Neural cell (in vitro differentiated cells): ENCODE data around the gene ETV6. TPM values are rescaled to one million over a fixed set of nuclear protein-coding genes. Genes with fewer than 3 reads are reported as not detected.
A peak's percentile ranks its signal among the peaks of the same experiment; 100 is the strongest.

Experiments
- H2AFZ ChIP-seq: fragments of 200-600, 300-800 bp; sonication (generic), shearing (Covaris generic); 2 replicates; pipeline ENCODE4 v1.6.0; 2014; ENCODE audit warnings: low read depth, mild to moderate bottlenecking, antibody characterized with exemption, low read length, moderate library complexity
- H3F3A ChIP-seq: fragments of 200-600 bp; shearing (Covaris generic); 2 replicates; pipeline ENCODE4 v1.6.1; 2016; ENCODE audit warnings: mild to moderate bottlenecking, moderate library complexity, mixed read lengths, antibody characterized with exemption, low read length; ENCODE audit not compliant: insufficient read depth, poor library complexity, severe bottlenecking
- H3K27ac ChIP-seq: fragments of 200-600, 300-800 bp; sonication (generic), shearing (Covaris generic); 2 replicates; pipeline ENCODE4 v1.5.1; 2014; ENCODE audit warnings: mild to moderate bottlenecking, low read length, moderate library complexity
- H3K27me3 ChIP-seq: fragments of 300-800, 200-600 bp; sonication (generic), shearing (Covaris generic); 2 replicates; pipeline ENCODE4 v1.6.0; 2014; ENCODE audit warnings: mild to moderate bottlenecking, low read depth, low read length, moderate library complexity; ENCODE audit not compliant: insufficient read depth
- H3K36me3 ChIP-seq: fragments of 300-800, 200-600 bp; sonication (generic), shearing (Covaris generic); 2 replicates; pipeline ENCODE4 v1.5.1; 2014; ENCODE audit warnings: mild to moderate bottlenecking, antibody characterized with exemption, low read length, moderate library complexity; ENCODE audit not compliant: insufficient read depth
- H3K4me2 ChIP-seq: fragments of 300-800, 200-600 bp; sonication (generic), shearing (Covaris generic); 2 replicates; pipeline ENCODE4 v1.6.0; 2014; ENCODE audit warnings: mild to moderate bottlenecking, low read length
- H3K4me3 ChIP-seq: fragments of 300-800, 200-600 bp; sonication (generic), shearing (Covaris generic); 2 replicates; pipeline ENCODE4 v1.5.1; 2014; ENCODE audit warnings: mild to moderate bottlenecking, low read length, moderate library complexity
- H3K79me2 ChIP-seq: fragments of 200-600 bp; shearing (Covaris generic); replicated peaks from 2 replicates; pipeline ENCODE4 v1.6.0; 2014; ENCODE audit warnings: mild to moderate bottlenecking, low read length, moderate library complexity; ENCODE audit not compliant: insufficient read depth
- H3K9ac ChIP-seq: fragments of 300-800, 200-600 bp; sonication (generic), shearing (Covaris generic); 2 replicates; pipeline ENCODE4 v1.6.1; 2016; ENCODE audit warnings: mild to moderate bottlenecking, low read length, mixed read lengths
- H3K9me2 ChIP-seq: fragments of 200-600 bp; shearing (Covaris generic); 2 replicates; pipeline ENCODE4 v1.6.1; 2016; ENCODE audit warnings: mild to moderate bottlenecking, low read length, mixed read lengths; ENCODE audit not compliant: insufficient read depth
- H3K9me3 ChIP-seq: fragments of 200-600, 300-800 bp; sonication (generic), shearing (Covaris generic); 2 replicates; pipeline ENCODE4 v1.6.1; 2016; ENCODE audit warnings: mild to moderate bottlenecking, mixed run types, low read length, moderate library complexity, mixed read lengths
- H4K20me1 ChIP-seq: fragments of 200-600 bp; shearing (Covaris generic); 2 replicates; pipeline ENCODE4 v1.6.1; 2016; ENCODE audit warnings: mild to moderate bottlenecking, mixed run types; ENCODE audit not compliant: insufficient read depth
- CTCF ChIP-seq: fragments of 450-650 bp; IDR thresholded peaks from 2 replicates; pipeline ENCODE4 v1.5.1; 2014; ENCODE audit warnings: antibody characterized with exemption, mild to moderate bottlenecking, moderate library complexity; ENCODE audit not compliant: poor library complexity, severe bottlenecking
- EP300 ChIP-seq: fragments of 450-650 bp; conservative IDR thresholded peaks from 2 replicates; pipeline ENCODE4 v1.6.1; 2014; ENCODE audit warnings: antibody characterized with exemption, mild to moderate bottlenecking, moderate library complexity; ENCODE audit not compliant: poor library complexity, severe bottlenecking
- MXI1 ChIP-seq: fragments of 450-650 bp; conservative IDR thresholded peaks from 2 replicates; pipeline ENCODE4 v1.6.1; 2014; ENCODE audit warnings: antibody characterized with exemption, mild to moderate bottlenecking; ENCODE audit not compliant: poor library complexity, severe bottlenecking
- POLR2AphosphoS5 ChIP-seq: IDR thresholded peaks from 2 replicates; pipeline ENCODE4 v1.6.1; 2012
- RAD21 ChIP-seq: fragments of 450-650 bp; conservative IDR thresholded peaks from 2 replicates; pipeline ENCODE4 v1.6.1; 2014; ENCODE audit warnings: antibody characterized with exemption, mild to moderate bottlenecking, moderate library complexity
- REST ChIP-seq: IDR thresholded peaks from 2 replicates; pipeline ENCODE4 v1.6.1; 2012; ENCODE audit warnings: borderline replicate concordance
- SMC3 ChIP-seq: fragments of 450-650 bp; conservative IDR thresholded peaks from 2 replicates; pipeline ENCODE4 v1.6.1; 2014; ENCODE audit warnings: antibody characterized with exemption, mild to moderate bottlenecking, moderate library complexity; ENCODE audit not compliant: poor library complexity
- TAF1 ChIP-seq: IDR thresholded peaks from 2 replicates; pipeline ENCODE4 v1.6.1; 2012; ENCODE audit warnings: low read depth
- polyA plus RNA-seq: library from polyadenylated mRNA; depleted of rRNA; stranded (reverse); fragments of >200 nt; gene quantifications from 2 replicates; pipeline ENCODE4 v1.2.3, GENCODE V29; 2014

Gene ETV6
- polyA plus RNA-seq, 1 donor from 2014 or later: 1.6 TPM

- Histone ChIP-seq H3K79me2 (no peaks in the 10 kb centered on the region), H3K9ac (no peak overlapping the region), H3K36me3 (no peaks in the 10 kb centered on the region), H3K27me3 (no peaks in the 10 kb centered on the region), H3K4me2 (no peak overlapping the region), H3K27ac (no peak overlapping the region), H3K9me3 (no peaks in the 10 kb centered on the region), H3F3A (no peaks in the 10 kb centered on the region), H3K4me3 (no peak overlapping the region), H4K20me1 (no peaks in the 10 kb centered on the region), H2AFZ (no peak overlapping the region), H3K9me2 (no peaks in the 10 kb centered on the region)
- TF ChIP-seq RAD21 (no peak), SMC3 (no peak), REST (no peak), POLR2AphosphoS5 (no peak), CTCF (no peak), TAF1 (no peak), MXI1 (no peak), EP300 (no peak)
Observed at GRCh38 chr12:11785712-11786111, 136.2 kb downstream of the ETV6 start.

GRCh38 chr12:11786638-11787365 lies 137.3 kb downstream of the ETV6 start:
- Histone ChIP-seq H3K4me3 (no peak overlapping the region), H3F3A (no peaks in the 10 kb centered on the region), H3K4me2 (no peak overlapping the region), H3K9ac (no peak overlapping the region), H3K9me3 (no peaks in the 10 kb centered on the region), H3K27me3 (no peaks in the 10 kb centered on the region), H3K36me3 (no peaks in the 10 kb centered on the region), H2AFZ (no peak overlapping the region), H4K20me1 (no peaks in the 10 kb centered on the region), H3K79me2 (no peaks in the 10 kb centered on the region), H3K27ac (no peak overlapping the region), H3K9me2 (no peaks in the 10 kb centered on the region)
- TF ChIP-seq POLR2AphosphoS5 (peak; percentile 48), CTCF (no peak), MXI1 (no peak), RAD21 (no peak)
